ENCODE data around the gene IFI44.

The IFI44 gene, protein sequence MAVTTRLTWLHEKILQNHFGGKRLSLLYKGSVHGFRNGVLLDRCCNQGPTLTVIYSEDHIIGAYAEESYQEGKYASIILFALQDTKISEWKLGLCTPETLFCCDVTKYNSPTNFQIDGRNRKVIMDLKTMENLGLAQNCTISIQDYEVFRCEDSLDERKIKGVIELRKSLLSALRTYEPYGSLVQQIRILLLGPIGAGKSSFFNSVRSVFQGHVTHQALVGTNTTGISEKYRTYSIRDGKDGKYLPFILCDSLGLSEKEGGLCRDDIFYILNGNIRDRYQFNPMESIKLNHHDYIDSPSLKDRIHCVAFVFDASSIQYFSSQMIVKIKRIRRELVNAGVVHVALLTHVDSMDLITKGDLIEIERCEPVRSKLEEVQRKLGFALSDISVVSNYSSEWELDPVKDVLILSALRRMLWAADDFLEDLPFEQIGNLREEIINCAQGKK

DNA sequence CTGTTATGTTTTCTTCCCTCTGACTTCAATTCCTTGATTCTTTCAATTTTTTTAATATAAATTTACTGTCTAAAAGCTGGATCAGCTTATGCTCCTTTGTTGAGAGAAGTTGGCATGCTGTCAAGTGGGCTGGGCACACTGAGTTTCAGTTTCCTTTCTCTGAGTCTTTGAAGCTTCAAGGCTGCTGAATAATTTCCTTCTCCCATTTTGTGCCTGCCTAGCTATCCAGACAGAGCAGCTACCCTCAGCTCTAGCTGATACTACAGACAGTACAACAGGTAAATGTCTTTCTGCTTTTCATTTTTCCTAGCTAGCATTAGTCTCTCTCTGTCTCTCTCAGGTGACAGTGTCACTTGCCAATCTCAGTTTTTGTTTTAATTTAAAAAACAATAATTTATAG lies at the start of gene IFI44:
TSS of gene IFI44 (plus strand) at position 204 of the 400 bp plus-strand sequence. CDS start 365 bp downstream, outside the sequence.
- DNase-seq = no peak

DNA sequence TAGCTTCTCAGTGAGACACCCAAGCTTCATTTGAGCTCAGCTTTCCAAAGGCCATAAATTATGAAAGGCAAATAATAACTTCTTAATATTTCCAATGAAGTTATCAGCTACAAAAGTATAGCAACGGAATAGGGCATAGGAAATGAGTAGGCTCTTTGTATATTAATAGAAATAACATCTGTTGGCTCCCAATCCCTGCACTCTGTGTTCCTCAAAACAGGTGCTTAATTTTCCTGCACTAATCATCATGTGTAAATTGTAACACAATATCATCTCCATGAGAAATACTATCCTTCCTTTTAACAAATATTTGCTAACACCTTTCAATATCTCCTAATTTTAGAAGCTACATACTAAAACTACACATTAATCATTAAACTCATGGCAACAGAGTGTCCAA lies 48.6 kb upstream of the IFI44 start:
- DNase-seq = no peak

DNA sequence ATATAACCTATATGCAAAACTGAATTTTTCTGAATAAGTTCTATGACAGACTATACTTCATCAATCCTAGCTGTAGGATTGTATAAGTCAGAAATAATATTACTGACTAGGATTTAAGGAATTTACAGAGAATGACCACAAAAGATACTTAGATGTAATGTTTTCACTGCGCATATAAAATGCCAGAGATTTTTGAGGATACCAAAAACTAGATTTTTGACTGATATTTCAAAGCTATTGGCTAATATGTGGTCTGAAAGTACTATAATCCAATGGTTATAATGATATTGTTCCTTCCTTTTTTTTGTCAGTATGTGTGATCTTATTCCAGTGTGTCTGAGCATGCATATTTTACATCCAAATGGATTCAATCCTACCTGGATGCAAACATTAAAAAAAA lies 46.4 kb upstream of the IFI44 start:
- no peak for DNase-seq

DNA sequence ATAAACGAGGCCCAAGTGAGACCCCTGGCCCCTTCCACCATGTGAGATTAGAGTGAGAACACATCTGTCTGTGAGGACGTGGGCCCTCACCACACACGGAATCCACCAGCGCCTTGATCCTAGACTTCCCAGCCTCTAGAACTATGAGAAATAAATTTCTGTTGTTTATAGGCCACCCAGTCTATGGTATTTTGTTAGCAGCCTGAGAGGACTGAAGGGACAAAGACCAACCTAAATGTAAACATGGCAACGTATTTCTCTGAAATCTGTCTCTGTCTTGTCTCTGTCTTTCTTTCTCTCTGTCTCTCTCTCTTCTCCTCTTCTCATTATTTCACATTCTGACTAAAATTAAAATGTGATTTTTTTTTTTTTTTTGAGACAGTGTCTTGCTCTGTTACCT lies 45.0 kb upstream of the IFI44 start:
- DNase-seq = no peak

DNA sequence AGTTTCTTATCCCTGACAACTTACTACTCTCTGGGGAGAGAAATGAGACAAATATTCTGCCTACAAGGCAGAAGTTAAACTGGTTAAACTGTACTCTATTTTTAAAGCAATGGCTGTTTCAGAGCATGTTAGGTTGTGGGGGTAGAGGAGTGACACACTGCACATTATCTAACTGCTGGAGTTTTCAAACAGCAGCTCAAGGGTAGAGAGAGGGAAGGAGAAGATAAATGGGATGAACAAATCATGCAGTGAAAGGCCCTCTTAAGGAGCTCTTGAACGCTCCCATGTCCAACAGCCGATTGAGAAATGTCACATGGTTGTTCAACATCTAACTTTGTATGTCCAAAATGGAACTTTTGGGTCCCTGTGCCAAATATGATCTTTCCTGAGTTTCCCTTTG lies 43.4 kb upstream of the IFI44 start:
- DNase-seq = no peak

DNA sequence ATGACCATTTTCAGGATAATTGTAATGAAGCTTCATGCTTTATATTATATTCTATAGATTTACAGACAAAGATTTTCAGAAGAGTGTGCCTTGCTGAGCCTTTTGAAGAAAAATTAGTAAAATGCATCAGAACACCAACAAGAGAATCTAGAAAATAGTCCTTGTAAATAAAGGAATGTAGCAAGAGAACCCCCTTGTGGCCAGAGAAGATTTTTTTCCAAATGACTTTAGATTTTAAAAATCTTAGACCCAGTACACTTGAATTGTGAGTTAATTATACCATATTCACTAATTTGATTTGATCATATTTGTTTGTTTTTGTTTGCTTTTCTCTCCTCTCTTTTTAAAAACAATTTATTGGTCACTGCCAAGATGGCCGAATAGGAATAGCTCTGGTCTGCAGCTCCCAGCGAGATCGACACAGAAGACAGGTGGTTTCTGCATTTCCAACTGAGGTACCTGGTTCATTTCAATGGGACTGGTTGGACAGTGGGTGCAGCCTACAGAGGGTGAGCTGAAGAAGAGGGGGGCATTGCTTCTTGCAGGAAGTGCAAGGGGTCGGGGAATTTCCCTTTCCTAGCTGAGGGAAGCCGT lies 42.2 kb upstream of the IFI44 start:
- DNase-seq = no peak

DNA sequence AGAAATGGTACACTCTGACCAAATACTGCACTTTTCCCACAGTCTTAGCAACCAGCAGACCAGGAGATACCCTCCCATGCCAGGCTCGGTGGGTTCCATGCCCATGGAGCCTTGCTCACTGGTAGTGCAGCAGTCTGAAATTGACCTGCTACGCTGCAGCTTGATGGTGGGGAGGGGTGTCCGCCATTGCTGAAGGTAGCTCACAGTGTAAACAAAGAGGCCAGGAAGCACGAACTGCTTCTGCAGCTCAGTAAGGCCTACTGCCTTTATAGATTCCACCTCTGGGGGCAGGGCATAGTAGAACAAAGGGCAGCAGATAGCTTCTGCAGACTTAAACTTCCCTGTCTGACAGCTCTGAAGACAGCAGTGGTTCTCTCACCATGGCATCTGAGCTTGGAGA lies 41.7 kb upstream of the IFI44 start:
- DNase-seq = no peak

DNA sequence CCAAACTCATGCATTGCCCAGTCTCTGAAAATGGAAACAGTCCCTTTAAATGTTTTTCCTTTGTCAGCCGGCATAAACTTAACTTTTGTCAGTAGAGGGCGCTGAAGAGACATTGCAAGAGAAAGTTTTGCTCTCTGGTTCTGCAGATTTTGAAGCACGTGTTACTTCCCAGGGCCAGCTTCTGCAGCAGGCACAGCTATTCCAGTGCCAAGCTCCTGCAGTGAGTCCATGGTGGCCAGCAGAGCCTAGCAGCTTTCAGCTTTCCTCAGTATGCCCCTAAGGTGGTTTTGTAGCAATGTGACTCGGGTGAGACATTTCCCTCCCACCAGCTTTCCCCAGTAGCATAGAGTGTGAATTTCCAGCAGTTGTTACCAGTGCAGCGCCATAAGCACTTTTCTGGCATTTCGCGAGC lies 32.0 kb upstream of the IFI44 start:
- DNase-seq = peak; percentile 59

DNA sequence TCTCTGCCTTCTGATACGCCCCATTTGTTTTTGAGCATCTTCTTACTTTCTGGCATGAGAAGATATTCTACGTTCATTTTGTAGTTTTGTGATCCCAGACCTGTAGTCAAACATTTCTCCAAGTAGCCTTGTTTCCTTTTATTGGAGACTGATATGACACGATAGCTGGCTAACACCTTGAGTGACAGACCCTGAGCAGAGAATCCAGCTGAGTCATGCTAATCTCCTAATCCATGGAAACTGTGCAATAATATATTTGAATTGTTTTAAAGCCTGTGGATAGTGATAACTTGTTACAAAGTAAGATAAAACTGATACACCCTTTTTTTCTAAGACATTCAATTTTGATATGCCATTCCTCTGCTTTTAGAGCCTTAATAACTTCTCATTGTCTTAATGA lies 30.6 kb upstream of the IFI44 start:
- no peak for DNase-seq

DNA sequence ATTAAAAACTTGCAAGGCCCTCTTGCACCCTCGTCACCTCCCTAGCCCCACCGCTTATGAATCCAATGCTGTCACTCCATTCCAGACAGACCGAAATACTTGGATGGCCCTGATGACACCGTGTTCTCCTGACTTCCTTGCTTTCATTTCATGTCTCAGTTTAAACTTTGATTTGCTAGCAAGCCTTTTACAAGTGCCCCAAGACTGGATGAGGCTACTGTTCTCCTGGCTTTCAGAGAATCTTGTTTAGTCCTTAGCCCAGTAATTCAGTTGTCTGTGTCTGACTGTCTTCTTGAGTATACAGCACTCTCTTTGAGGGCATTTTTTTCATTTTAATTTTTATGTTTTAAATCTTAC lies 30.2 kb upstream of the IFI44 start:
- no peak for DNase-seq

DNA sequence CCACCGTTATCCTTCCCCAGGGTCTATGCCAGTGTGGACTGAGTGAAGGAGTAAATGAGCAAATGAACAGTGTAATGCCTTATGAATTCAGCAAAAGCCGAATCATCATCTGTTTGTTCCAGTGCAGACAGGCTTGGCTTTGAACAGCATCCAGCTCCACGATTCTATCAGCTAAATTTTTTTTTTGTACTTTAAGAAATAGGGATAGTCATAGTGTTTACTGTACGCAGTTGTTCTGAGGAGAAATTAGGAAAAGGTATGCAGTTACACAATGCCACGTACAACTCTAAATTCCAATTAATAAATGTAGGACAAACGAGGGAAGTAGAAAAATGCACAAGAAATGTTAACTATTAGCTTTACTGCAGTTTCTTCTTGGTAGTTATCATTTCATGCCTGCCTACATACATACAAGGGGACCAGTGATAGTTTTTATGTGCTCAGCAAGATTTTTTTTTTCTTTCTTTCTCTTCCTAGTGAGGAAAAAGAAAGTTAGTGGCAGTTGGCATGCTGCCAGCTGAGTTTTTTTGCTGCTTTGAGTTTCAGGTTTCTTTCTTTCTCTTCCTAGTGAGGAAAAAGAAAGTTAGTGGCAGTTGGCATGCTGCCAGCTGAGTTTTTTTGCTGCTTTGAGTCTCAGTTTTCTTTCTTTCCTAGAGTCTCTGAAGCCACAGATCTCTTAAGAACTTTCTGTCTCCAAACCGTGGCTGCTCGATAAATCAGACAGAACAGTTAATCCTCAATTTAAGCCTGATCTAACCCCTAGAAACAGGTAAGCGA lies 29.6 kb upstream of the IFI44 start, which contains the start of gene IFI44L:
TSS of gene IFI44L (plus strand) at position 646 of the 777 bp plus-strand sequence. CDS start 7,468 bp downstream, outside the sequence.
- no peak for DNase-seq

DNA sequence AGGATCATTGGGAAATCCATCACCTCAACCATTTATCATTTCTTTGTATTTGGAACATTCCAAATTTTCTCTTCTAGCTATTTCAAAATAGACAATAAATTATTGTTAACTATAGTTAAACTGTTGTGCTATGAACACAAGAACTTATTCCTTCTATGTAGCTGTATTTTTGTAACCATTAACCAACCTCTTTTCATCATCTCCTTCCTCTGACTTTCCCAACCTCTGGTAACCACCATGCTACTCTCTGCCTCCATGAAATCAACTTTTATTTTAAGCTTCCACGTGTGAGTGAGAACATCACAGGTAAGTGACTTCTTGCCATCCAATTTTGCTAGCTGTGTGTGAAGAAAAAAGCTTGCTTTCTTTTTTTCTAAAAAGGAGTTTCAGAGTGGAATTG lies 29.0 kb upstream of the IFI44 start:
- no peak for DNase-seq

DNA sequence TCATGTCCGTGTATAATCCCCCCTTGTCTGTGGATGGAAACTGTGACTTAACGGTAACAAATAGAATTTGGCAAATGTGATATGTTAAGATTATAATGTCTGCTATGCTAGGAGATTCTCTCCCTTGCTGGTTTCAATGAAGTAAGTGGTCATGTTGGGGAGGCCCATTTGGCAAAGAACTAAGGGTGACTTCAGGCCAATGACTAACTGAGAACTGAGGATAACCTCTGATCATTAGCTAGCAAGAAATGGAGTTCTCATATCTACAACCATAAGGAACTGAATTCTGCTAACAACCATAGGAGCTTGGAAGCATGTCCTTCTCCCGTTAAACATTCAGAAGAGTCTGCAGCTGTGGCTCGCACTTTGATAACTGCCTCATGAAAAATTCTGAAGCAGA lies 27.1 kb upstream of the IFI44 start:
- no peak for DNase-seq

DNA sequence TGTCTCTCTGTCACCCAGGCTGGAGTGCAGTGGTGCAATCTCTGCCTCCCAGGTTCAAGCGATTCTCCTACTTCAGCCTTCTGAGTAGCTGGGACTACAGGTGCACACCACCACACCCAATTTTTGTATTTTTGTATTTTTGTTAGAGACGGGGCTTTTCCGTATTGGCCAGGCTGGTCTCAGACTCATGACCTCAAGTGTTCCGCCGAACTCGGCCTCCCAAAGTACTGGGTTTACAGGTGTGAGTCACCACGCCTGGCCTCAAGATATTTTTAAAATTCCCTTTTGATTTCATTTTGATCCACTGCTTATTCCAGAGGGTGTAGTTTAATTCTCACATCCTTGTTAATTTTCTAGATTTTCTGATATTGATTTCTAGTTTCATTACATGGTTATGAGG lies 25.6 kb upstream of the IFI44 start:
- no peak for DNase-seq

DNA sequence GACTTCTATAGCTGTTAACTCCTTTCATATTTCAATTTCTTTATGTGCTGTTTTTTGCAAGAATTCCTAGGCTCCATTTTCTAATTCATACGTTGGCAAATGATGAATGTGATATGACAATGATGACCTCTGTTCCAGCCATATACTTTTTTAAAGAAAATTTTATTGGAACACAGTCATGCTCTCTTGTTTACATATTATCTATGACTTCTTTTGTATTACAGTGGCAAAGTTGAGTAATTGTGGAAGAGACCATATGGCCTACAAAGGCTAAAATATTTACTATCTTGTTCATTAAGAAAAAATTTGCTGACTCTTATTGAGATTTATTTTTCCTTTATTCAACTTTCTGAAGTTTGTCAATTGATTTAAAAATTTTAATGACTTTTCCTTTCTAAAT lies 22.3 kb upstream of the IFI44 start:
- no peak for DNase-seq

DNA sequence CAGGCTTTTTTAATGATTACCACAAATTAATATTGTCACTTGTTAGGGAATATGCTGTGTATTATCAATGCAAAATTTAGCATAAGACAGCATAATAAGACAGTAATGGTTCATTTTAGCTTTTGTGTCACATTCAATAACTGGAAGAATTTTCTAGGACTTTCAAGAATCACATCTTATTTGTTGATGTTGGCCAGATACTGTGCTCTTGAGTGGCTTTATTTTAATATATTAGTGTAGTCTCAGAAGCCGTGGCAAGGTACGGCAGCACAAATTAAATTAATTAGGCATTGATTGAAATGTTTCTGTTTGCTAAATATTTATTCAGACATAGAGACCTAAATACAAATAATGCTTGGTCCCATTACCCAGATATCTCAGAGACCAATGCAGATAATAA lies 19.0 kb upstream of the IFI44 start:
- no peak for DNase-seq

DNA sequence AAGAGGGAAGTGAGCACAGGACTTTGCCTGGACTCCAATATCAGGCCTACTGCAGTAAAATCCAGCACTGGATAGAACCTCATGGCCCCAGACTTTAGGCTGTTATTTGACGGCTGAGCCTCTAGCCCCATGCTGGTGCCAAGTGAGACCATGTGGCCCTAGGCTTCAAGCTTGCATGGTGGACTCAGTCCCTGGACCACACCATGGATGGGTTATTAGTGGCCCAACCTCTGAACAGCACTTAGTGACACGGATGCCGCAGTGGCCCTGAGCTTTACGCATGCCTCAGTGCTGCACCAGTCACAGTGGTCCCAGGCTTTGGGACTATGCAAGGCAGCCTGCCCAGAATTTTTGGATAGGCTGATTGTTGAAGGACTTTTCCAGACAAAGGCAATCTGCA lies 16.4 kb upstream of the IFI44 start:
- no peak for DNase-seq

DNA sequence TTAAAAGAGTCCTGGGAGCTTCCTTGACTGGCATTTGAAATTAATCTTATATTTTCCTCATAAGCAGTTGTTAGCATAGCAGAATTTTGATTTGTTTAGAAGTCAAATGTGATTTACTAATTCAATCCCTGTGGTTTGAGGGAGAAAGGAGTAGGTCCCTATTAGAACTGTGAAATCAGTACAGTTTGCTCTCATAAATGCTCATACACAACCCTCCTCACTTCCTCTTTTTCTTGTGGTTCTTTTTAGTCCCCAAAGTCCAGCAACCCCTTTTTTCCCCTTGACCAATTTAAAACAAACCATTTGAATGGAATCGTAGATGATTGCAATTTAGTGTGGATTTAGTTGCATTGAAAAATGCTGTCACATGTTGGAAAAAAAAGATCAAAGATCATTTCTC lies 9.2 kb upstream of the IFI44 start:
- no peak for DNase-seq

DNA sequence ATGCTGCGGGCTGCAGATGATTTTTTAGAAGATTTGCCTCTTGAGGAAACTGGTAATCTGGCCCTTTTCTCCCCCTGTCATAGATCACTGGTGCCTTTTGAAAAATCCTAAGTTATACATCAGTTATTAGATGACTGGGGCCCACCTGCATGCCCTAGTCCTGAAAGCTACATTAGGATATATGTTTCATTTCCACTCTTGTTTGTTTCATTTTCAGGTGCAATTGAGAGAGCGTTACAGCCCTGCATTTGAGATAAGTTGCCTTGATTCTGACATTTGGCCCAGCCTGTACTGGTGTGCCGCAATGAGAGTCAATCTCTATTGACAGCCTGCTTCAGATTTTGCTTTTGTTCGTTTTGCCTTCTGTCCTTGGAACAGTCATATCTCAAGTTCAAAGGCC lies 8.1 kb upstream of the IFI44 start:
- no peak for DNase-seq

DNA sequence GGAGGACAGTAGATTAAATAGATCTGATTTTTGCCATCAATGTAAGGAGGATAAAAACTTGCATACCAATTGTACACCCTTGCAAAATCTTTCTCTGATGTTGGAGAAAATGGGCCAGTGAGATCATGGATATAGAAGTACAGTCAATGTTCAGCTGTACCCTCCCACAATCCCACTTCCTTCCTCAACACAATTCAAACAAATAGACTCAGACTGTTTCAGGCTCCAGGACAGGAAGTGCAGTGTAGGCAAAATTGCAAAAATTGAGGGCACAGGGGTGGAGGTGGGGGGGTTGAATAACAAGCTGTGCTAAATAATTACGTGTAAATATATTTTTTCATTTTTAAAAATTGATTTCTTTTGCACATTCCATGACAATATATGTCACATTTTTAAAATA lies 3.9 kb upstream of the IFI44 start:
- no peak for DNase-seq

DNA sequence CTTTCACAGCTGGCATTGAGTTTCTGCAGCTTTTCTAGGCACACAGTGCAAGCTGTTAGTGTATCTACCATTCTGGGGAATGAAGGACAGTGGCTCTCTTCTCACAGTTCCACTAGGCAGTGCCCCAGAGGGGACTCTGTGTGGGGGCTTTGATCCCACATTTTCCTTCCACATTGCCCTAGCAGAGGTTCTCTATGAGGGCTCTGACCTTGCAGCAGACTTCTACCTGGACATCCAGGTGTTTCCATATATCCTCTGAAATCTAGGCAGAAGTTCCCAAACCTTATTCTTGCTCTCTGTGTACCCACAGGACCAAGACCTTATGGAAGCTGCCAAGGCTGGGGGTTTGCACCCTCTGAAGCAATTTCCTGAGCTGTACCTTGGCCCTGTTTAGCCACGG lies 2.4 kb upstream of the IFI44 start:
- no peak for DNase-seq

DNA sequence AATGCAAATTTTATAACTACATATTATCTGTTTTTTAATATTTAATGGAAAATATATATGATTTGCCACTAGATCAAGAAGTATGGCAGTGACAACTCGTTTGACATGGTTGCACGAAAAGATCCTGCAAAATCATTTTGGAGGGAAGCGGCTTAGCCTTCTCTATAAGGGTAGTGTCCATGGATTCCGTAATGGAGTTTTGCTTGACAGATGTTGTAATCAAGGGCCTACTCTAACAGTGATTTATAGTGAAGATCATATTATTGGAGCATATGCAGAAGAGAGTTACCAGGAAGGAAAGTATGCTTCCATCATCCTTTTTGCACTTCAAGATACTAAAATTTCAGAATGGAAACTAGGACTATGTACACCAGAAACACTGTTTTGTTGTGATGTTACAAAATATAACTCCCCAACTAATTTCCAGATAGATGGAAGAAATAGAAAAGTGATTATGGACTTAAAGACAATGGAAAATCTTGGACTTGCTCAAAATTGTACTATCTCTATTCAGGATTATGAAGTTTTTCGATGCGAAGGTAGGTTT lies 556 bp downstream of the IFI44 start:
- no peak for DNase-seq

DNA sequence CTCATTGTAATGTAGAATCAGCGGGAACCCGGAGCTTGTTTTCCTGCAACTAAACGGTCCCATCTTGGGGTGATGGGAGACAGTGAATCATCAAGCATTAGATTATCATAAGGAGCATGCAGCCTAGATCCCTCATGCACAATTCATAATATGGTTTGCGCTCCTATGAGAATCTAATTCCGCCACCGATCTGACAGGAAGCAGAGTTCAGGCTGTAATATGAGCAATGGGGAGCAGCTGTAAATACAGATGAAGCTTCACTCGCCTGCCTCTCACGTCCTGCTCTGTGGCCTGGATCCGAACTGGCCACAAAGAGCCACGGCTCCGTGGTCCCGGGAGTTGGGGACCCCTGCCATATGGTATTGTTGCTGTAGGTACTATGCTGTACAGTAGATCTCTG lies 1.6 kb downstream of the IFI44 start:
- DNase-seq = no peak
